LHCN-M2 (cell line): ENCODE data around the gene SECTM1. TPM values are rescaled to one million over a fixed set of nuclear protein-coding genes. Genes with fewer than 3 reads are reported as not detected.
"Not testable (repeated sequence)": the region's sequence is repeated elsewhere in the genome, so short reads cannot be mapped to it uniquely, and the experiment has no call there.

Experiments
- DNase-seq: peaks from one replicate; pipeline ENCODE4 v3.0.0-alpha.2; 2012; ENCODE audit warnings: low read depth
- polyA plus RNA-seq: library from polyadenylated mRNA; unstranded; fragments of >200 nt; gene quantifications from one replicate; pipeline ENCODE4 v1.2.1, GENCODE V29; 2012; ENCODE audit warnings: missing spikeins
- total RNA-seq: library from RNA; depleted of rRNA; stranded (reverse); fragments of >200 nt; gene quantifications from 2 replicates; pipeline ENCODE4 v1.2.3, GENCODE V29; 2014; rRNA removed

Gene SECTM1
- 139 and 147 TPM in 2 replicates for total RNA-seq
- polyA plus RNA-seq = 76.8 TPM

DNA sequence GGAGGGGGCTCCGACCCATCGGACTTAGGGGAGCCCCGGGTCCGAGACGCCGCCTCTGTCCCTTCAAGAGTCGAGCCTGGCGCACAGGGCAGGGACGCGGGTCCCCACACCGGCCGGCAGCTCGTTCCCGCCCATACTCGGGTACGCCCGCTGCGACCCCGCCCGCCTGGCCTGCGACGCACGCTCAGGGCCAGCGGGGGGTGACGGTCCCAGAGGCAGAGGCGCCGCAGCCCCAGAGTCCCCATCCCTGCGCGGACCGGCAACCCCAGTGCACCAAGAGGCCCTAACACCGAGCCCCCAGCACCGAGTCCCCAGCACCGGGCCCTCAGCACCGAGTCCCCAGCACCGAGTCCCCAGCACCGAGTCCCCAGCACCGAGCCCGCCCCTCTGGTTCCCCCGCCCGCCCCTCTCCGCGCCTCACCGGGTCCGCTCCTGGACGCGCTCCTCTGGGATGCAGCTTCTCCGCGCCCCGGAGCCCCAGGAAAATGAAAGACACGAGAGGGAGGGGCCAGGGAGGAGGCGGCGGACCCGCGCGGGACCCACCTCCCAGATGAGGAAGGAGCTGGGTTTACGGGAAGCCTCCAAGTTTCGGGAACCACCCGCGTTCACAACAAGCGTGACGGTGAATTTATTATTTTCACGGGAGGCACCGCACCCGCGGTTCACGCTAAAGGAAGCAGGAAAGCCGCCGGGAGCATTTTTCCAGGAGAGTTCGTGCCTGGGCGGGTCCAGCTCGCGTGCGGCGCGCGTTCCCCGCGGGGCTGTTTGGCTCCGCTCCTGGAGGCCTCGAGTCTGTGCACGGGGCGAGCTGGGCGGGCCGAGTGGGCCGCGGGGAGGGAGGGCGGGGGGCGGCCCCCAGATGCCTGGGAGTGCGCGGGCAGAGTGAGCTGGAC is at the start of gene SECTM1:
SECTM1 (minus strand) TSS at position 488 of the 893 bp plus-strand sequence. CDS start 6,526 bp downstream, outside the sequence.
- peak; percentile 57 for DNase-seq

DNA sequence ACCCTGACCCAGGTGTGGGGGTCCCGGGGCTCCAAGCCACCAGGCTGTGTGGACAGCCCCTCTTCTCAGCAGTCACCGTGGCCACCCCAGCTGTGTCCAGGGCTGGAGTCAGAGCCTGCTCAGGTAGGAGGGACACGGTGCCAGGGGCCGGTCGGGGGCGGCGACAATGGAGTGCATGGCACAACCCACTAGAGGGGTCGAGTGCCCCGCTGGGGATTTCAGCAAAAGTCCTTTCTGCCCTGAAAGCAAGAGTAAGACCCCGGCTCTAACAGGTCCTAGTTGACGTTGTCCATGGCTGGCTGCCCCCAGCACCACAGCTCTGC is 49.3 kb upstream of the SECTM1 start:
- no peak for DNase-seq

DNA sequence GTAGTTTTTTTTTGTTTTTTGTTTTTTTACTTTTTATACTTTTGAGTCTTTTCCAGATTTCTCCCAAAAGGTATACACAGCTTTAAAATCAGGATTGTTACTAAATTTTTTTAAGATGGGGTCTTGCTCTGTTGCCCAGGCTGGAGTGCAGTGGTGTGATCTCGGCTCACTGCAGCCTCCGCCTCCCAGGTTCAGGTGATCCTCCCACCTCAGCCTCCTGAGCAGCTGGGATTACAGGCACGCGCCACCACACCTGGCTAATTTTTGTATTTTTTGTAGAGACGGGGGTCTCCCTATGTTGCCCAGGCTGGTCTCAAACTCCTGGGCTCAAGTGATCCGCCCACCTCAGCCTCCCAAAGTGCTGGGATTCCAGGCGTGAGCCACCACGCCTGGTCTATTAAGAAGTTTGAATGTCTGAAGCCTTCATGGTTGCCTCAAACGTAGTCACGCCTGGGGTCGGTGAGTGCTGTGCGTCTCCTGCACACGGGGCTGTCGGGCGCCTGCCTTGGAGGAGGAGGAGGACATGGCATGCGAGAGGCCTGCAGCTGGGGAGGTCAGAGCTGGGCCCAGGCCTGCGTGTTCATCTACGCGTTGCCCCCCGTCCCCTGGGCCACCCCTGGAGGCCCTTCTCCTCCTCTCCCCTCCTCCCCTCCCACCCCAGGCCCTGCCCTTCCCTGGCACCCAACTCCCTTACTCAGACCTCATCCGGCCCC is 48.8 kb upstream of the SECTM1 start:
- not testable (repeated sequence) for DNase-seq

DNA sequence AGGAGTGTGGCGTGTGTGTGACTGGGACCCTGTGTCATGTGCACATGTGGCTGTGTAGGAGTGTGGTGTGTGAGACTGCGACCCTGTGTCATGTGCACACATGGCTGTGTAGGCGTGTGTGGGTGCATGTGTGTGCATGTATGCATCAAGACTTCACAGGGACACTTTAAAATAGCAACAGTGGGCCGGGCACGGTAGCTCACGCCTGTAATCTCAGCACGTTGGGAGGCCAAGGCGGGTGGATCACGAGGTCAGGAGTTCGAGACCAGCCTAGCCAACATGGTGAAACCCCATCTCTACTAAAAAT is 48.1 kb upstream of the SECTM1 start:
- DNase-seq = not testable (repeated sequence)

DNA sequence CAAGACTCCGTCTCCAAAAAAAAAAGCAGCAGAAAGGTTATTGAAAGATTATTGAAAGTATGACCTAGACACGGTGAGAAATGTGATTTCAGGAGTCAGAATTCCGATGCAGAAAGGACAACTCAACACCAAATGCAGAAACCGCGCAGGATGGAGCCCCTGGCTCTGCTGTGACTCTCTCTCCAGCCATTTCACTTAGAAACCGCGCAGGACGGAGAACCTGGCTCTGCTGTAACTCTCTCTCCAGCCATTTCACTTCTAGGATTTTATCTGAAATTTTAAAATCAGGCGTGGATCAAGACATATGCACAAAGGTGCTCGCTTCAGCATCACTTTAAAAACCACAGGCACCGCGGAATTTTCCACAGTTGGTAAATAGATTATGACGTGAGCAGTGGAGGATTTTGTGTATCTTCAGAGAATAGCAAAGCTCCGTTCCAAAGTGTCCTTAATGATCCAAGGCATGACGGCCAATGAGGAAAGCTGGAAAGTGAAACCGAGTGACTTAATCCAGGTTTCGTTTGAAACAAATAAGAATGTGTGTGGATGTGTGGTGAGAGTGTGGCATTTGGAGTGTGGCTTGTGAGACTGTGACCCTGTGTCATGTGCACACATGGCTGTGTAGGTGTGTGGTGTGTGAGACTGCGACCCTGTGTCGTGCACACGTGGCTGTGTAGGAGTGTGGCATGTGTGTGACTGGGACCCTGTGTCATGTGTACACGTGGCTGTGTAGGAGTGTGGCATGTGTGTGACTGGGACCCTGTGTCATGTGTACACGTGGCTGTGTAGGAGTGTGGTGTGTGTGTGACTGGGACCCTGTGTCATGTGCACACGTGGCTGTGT is 47.5 kb upstream of the SECTM1 start:
- peak; percentile 54 for DNase-seq

DNA sequence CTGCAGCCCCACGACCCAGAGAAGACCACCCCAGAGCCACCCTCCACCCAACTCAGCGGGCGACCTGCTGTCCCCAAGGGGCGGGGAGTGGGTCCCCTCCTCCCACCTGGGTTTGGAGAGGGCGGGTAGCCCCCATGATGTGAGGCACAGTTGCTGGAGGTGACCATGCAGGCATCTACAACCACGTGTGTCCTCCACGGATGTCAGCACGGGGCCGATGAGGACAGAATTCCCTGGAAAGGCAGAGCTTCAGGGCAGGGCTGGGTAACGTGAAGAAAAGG is 45.1 kb upstream of the SECTM1 start:
- DNase-seq = no peak

DNA sequence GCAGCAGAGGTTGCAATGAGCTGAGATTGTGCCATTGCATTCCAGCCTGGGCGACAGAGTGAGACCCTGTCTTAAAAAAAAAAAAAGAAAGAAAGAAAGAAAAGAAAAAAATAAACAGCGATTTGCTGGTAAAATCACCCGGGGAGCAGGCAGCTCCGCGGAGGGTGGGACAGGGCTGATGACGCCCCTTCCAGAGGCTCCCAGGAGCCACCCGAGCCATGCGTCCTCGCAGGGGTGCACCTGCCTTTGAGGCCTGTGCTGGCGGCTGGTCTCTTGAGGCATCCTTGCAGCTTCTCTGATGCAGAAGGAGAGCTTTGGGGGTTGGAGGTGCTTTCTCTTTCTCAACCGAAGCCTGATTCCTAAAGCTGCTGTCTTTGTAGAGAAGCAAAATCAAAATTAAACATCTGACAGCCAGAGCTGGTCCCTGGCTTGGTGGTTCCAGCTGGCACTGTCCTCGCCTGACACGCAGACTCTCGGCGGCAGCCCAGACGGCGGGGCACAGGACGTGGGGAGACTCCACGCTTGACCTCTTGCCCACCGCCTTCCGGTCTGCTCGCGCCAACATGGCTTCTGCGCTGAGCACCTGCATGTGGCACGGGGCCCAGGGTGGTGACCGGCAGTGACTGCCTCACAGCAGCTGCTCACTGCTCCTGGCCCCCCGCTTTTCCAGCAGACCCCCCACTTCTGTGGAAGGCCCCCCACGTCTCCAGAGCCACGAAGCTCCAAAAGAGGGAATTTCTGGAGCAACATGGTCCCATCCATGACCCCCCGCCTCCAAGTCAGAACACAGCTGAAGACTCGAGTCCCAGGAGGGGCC is 44.6 kb upstream of the SECTM1 start:
- DNase-seq = no peak

DNA sequence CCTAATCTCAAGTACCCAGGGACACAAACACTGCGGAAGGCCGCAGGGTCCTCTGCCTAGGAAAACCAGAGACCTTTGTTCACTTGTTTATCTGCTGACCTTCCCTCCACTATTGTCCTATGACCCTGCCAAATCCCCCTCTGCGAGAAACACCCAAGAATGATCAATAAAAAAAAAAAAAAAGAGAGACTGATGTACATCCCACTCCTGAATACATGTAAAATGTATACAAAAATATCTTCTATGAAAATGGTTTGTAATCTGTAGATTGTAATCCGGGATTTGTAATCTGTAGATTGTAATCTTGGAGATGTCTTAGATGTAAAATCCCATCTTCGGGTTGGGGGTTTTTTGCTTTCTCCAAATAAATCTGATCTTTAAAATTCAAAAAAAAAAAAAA is 43.7 kb upstream of the SECTM1 start:
- DNase-seq = not testable (repeated sequence)

GRCh38 chr17:82376042-82376730 is 42.6 kb upstream of the SECTM1 start:
- DNase-seq = no peak

- no peak for DNase-seq
Measured at GRCh38 chr17:82375359-82376041, 41.9 kb upstream of the SECTM1 start.

- DNase-seq = no peak
Measured at GRCh38 chr17:82374626-82375331, 41.2 kb upstream of the SECTM1 start.

DNA sequence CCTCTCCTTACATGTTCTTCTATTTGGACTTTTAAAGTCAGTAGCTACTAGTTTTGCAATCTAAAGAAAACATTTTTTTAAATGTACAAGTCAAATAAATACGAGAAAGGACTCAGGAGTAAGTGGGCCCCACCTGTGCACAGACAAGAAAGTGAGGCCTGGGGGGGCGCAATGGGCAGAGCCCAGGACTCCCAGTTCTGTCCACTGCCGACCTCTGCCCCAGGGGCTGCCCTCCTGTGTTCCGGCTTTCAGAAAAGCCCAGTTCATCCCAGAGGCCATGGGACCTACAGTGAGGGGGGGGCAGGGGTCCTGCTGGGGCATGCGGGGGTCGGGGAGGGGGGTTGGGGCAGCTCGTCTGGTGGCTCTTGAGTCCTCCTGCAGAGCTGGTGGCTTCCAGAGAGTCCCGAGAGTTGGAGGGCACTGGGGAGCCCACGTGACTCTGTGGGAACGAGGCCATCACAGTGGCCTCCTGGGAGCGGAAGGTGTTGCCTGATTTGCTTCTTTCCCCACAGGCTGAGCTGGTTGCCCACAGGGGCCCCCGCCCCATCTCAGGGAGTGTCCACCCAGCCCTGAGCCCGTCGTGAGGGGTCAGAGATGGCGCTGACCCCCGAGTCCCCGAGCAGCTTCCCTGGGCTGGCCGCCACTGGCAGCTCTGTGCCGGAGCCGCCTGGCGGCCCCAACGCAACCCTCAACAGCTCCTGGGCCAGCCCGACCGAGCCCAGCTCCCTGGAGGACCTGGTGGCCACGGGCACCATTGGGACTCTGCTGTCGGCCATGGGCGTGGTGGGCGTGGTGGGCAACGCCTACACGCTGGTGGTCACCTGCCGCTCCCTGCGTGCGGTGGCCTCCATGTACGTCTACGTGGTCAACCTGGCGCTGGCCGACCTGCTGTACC is 40.4 kb upstream of the SECTM1 start:
- DNase-seq = no peak

GRCh38 chr17:82373072-82373452 is 39.5 kb upstream of the SECTM1 start:
- DNase-seq = not testable (repeated sequence)

GRCh38 chr17:82372249-82373071 is 38.9 kb upstream of the SECTM1 start:
- DNase-seq = no peak

DNA sequence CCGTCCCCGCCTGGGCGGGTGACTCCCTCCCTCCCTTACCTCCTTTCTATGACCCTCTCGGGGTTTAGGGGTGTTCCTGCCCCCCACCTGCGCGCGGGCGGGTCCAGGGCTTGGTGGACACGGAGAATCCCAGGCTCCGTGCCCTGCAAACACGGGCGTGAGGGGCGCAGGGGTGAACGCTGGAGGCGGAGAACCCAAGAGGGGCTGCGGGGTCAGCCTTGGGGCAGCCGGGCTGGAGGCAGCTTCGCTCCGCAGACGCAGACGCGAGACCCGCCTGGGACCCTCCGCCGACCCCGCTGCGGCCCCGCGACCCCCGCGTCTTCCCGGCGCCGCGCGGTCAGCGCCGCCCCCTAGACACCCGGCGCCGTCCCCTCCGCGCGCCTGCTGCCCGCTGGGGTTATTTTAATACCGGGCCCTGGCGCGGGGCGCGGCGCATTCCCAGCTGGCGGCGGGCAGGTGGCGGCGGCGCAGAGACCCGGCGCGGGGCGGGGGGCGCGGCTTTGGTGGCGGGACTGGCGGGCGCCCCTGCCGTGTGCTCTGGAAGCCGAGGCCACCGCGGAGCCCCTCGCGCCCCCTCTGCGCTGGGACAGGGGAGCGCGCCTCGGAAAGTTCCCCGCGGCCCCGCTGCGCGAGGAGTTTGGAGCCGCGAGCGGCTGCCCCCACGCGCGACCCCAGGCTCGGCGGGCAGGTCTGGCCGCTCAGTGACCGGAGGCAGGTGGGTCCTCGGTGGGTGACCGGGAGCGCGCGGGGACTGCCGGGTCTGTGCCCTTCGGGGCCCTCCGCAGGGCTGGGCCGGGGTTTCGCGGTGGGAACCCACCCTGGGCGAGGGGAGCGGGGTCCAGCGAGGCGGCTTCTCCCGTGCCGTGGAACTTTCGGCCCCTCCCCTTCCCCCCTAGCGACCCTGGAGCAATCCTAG is 38.0 kb upstream of the SECTM1 start, which contains the start of gene UTS2R:
UTS2R (plus strand) TSS at position 433 of the 916 bp plus-strand sequence. CDS start 2,560 bp downstream, outside the sequence.
- no peak for DNase-seq
